ENCODE data around the gene STOM.

DNA sequence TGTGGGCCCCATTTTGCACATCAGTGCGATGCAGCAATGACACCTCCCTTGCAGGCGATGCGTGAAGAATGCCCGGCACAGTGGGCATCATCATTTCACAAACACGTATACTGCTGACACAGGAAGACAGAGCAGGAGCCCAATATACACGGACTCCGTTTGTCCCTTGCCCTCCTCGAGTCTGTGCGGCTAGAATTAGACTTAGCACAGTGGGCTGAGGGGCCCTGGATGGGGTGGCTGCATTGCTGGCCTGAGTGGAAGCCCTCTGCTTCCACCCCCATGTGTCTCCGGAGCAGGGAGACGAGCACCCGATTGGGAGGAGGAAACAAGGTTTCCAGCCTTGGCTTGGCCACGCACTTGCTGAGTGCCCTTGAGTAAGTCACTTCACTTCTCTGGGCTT, 61.3 kb downstream of the STOM start:
- no peak for TF ChIP-seq POLR2AphosphoS5 (IDR thresholded peaks at IDR 0.05; ENCODE audit: low read depth, low read length)
- no peak for TF ChIP-seq POLR2A (IDR thresholded peaks at IDR 0.05; ENCODE audit: low read depth, low read length)
- no peak for TF ChIP-seq TAF1 (IDR thresholded peaks at IDR 0.05; ENCODE audit: low read depth, low read length)

All from GM12891 (cell line).